GM12874 (cell line): ENCODE measurements around the gene EEFSEC.

ENCODE experiments used
- TF ChIP-seq, protein P1 (sequence below): IDR thresholded peaks from 2 replicates; pipeline ENCODE4 v1.5.1; 2011; ENCODE audit warnings: low read depth, mild to moderate bottlenecking, control low read depth, low read length, moderate library complexity; ENCODE audit not compliant: insufficient read depth

Gene EEFSEC

DNA sequence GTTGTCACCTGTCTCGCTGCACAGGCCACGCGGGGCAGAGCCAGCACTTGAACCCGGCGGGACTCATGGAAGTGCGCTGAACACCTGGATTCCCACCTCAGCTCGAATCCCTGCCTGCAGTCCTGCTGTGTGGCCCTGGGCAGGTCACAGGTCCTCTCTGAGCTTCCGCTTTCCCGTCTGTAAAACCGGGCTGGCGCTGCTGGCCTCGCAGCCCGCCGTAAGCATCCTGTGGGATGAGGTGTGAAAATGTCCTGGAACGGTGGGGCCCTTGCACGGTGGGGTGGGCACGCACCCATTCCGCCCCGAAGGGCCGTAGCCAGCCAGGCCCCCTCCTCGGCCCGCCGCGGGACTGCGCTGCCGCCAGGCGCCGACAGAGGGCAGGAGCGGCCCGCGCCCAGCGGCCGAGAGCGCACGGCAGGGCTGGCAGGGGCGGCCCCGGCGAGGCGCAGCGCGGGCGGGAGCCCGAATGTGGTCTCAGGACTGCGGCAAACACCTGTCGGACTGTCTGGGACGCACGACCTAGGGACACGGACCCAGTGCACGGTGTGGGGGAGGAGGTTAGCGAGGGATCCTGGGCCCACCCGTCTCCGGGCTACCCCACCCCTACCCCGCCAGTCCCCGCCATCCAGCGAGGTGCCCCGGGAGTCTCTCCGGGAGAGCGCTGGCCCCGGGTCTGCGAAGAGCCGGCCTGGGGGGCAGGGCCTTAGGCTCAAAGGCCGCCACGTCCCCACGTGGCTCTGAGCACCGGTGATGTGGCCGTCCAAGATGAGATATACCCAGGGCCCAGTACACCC lies 273.0 kb downstream of the EEFSEC start:
- TF ChIP-seq, protein P1, sequence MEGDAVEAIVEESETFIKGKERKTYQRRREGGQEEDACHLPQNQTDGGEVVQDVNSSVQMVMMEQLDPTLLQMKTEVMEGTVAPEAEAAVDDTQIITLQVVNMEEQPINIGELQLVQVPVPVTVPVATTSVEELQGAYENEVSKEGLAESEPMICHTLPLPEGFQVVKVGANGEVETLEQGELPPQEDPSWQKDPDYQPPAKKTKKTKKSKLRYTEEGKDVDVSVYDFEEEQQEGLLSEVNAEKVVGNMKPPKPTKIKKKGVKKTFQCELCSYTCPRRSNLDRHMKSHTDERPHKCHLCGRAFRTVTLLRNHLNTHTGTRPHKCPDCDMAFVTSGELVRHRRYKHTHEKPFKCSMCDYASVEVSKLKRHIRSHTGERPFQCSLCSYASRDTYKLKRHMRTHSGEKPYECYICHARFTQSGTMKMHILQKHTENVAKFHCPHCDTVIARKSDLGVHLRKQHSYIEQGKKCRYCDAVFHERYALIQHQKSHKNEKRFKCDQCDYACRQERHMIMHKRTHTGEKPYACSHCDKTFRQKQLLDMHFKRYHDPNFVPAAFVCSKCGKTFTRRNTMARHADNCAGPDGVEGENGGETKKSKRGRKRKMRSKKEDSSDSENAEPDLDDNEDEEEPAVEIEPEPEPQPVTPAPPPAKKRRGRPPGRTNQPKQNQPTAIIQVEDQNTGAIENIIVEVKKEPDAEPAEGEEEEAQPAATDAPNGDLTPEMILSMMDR = peak; percentile 93

DNA sequence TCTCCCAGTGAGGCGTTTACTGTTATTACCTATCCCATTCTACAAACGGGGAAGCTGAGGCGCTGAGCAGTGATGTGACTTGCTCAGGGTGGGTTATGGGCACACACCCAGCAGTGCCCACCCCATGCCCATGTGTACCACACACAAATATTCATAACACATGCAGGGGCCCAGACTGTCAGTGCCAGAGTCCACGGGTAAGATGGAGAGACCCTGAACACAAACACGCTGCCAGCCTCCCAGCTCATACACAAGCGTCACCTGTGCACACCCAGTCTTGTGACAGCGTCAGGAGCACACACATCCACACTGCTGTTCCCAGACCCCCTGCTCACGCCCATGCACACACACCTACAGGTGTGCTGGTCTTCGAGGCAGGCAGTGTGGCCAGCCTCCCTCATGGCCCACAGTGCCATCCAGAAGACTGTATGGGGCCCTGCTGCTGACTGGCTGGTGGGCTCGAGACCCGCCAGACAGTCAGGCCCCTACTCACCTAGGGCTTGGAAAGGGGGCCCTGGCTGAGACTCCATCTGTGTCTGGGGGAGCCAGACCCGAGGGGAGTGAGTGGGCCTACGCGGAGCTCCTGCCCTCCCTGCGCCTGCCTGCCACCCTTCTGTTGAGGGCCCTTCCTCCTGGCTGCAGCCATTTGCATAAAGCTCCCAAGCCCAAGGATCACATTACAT lies 274.0 kb downstream of the EEFSEC start:
- TF ChIP-seq, protein P1 = no peak

DNA sequence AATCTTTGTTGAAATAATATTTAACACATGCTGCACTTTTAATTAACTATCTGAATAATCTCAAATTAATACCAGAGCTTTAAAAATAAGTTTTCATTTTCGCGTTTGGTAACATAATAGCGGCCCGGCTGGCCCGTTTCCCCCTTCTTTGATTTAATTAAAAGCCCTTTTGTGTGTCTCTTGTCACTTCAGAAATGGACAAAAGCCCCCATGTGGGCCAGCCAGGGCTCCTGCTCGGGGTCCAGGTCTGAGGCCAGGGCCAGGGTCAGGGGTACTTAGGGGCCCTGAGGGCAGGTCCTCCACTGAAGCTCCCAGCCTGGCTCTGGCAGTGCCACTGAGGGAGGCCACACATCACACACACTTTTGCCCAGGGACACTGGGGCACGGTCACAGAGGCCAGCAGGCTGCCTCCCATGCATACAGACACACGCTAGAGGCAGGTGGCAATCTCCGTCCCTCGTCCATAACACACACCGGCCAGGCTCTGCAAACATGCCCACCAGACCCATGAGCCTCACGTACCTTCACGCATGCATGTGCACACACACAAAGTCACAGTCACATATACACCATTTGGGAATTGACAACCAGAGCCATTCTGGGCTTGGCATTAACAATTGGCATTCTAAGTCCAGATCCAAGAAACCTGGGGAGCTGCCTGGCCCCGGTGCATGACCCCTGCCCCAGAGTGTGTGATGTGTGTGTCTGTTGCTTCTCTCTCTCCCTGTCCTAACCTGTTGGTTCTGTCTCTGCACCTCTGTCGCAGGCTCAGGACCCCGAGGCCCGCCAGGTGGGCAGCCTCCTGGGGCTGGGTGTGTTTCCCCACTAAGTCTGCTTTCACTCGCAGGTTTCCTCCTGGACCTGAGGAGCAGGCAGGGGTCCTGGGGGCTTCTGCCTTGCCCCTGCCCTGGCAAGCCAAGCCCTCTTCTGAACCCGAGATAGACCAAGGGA lies 274.9 kb downstream of the EEFSEC start:
- TF ChIP-seq, protein P1 = no peak

DNA sequence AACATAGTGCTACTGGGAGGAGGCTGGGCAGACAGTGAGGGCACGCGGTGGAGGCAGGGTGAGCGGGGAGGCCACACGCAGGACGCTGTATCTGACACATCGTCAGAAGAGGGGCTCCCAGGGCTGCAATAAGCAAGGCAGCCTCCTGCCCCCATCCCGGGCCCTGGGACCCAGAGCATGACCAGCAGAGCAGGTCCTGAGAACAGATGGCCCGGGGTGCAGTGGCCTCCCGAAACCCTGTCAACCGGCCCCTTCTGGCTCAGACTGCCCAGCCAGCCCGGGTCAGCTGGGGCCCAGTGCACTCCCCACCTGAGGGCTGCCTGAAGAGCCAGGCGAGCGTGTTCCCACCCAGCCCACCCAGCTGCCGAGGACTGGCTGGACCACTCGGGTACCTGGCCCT lies 276.0 kb downstream of the EEFSEC start:
- TF ChIP-seq, protein P1 = no peak

DNA sequence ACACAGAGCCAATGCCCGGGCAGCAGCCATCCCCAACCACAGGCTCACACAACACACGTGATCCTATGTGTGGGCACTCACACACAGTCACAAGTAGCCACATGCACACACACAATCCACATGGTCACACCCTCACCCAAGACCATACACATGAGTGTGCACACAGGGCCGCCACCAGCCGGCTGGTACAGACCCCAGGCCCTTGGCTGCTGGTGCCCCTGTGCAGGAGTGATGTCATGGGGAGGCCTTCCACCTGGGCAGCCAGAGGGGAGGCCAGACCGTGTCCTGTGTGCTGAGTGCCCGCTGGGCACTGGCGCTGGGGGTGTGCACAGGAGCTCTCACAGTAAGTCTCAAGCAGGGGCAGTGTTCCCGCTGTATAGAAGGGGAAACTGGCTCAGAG lies 276.5 kb downstream of the EEFSEC start:
- TF ChIP-seq, protein P1 = no peak

DNA sequence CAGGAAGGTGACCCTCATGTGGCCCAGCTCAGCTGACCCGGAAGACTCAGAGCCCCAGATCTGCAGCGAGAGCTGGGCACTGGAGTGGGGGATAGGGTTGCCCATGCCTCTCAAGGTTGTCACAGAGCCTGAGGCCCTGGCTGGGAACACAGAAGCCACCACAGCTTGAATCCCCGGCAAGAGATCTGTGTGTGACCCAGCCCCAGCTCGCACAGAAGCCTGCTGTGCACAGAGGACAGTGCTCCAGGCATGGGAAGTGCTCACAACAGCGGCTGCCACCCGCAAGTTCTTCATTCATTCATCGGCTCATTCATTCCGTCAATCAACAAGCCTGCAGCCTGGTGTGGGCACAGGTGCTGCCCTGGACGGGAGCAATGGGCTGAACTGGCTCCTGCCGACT lies 277.0 kb downstream of the EEFSEC start:
- TF ChIP-seq, protein P1 = no peak

DNA sequence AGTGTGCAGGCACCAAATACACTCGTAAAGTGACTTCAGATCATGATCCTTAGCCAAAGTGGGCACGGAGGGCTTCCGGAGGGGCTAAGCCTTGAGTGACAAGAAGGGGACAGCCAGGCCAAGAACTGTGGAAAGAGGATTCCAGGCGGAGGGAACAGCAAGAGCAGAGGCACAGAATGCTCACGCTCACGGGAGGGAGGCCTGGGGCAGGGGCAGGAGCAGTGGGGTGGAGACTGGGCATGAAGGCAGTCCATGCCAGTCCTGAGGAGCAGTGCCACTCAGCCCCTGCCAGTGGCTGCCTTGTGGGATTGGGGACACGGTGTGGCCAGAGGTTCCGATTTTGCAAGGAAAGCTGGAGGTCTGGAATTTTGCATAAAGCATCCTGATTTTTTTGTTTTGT lies 277.4 kb downstream of the EEFSEC start:
- TF ChIP-seq, protein P1 = no peak
